MM.1S (cell line): Measurements from ENCODE around the gene DNASE1L3.

Source experiments
- DNase-seq: peaks from one replicate; pipeline ENCODE4 v3.0.0-alpha.2; 2015
- H2AFZ ChIP-seq: fragments of 300-600 bp; sonication (generic); 2 replicates; pipeline ENCODE4 v1.6.0; 2016; ENCODE audit warnings: antibody characterized with exemption, low read length
- H3F3A ChIP-seq: fragments of 300-600 bp; sonication (generic); 2 replicates; pipeline ENCODE4 v1.6.1; 2016; ENCODE audit warnings: mild to moderate bottlenecking, antibody characterized with exemption, low read length, moderate library complexity, mixed read lengths; ENCODE audit not compliant: insufficient read depth
- H3K27ac ChIP-seq: fragments of 300-600 bp; sonication (generic); 2 replicates; pipeline ENCODE4 v1.5.1; 2016; ENCODE audit warnings: mild to moderate bottlenecking, low read length
- H3K27me3 ChIP-seq: fragments of 300-600 bp; sonication (generic); replicated peaks from 2 replicates; pipeline ENCODE4 v1.6.0; 2016; ENCODE audit warnings: low read length; ENCODE audit not compliant: insufficient read depth
- H3K36me3 ChIP-seq: fragments of 300-600 bp; sonication (generic); replicated peaks from 2 replicates; pipeline ENCODE4 v1.6.1; 2016; ENCODE audit warnings: mild to moderate bottlenecking, low read length, mixed read lengths; ENCODE audit not compliant: insufficient read depth
- H3K4me1 ChIP-seq: fragments of 300-600 bp; sonication (generic); 2 replicates; pipeline ENCODE4 v1.6.1; 2016; ENCODE audit warnings: low read length, mixed read lengths
- H3K4me2 ChIP-seq: fragments of 300-600 bp; sonication (generic); 2 replicates; pipeline ENCODE4 v1.6.0; 2016; ENCODE audit warnings: low read depth, low read length
- H3K4me3 ChIP-seq: fragments of 300-600 bp; sonication (generic); 2 replicates; pipeline ENCODE4 v1.5.1; 2016; ENCODE audit warnings: low read length, mixed read lengths
- H3K79me2 ChIP-seq: fragments of 300-600 bp; sonication (generic); 2 replicates; pipeline ENCODE4 v1.6.1; 2016; ENCODE audit warnings: mixed run types, low read length, mixed read lengths
- H3K9ac ChIP-seq: fragments of 300-600 bp; sonication (generic); 2 replicates; pipeline ENCODE4 v1.6.1; 2016; ENCODE audit warnings: low read length, mixed read lengths
- H3K9me2 ChIP-seq: fragments of 300-600 bp; sonication (generic); replicated peaks from 2 replicates; pipeline ENCODE4 v1.6.1; 2016; ENCODE audit warnings: mild to moderate bottlenecking, low read length, mixed read lengths; ENCODE audit not compliant: insufficient read depth
- H3K9me3 ChIP-seq: fragments of 300-600 bp; sonication (generic); replicated peaks from 2 replicates; pipeline ENCODE4 v1.6.1; 2016; ENCODE audit warnings: mild to moderate bottlenecking, low read length, mixed read lengths; ENCODE audit not compliant: insufficient read depth
- H4K20me1 ChIP-seq: fragments of 300-600 bp; sonication (generic); 2 replicates; pipeline ENCODE4 v1.6.1; 2016; ENCODE audit warnings: mild to moderate bottlenecking, low read length, moderate library complexity, mixed read lengths; ENCODE audit not compliant: insufficient read depth
- CTCF ChIP-seq: fragments of 300-600 bp; sonication (generic); IDR thresholded peaks from 2 replicates; pipeline ENCODE4 v1.5.1; 2016; ENCODE audit warnings: antibody characterized with exemption, low read length, mixed read lengths
- EZH2 ChIP-seq: fragments of 300-600 bp; sonication (generic); optimal IDR thresholded peaks from 2 replicates; pipeline ENCODE3; 2017; ENCODE audit warnings: low read depth, mild to moderate bottlenecking, antibody characterized with exemption, low read length, mixed read lengths
- EZH2phosphoT487 ChIP-seq: fragments of 300-600 bp; sonication (generic); IDR thresholded peaks from 2 replicates; pipeline ENCODE4 v1.6.1; 2018; ENCODE audit warnings: antibody characterized with exemption, low read length

Gene DNASE1L3

DNA sequence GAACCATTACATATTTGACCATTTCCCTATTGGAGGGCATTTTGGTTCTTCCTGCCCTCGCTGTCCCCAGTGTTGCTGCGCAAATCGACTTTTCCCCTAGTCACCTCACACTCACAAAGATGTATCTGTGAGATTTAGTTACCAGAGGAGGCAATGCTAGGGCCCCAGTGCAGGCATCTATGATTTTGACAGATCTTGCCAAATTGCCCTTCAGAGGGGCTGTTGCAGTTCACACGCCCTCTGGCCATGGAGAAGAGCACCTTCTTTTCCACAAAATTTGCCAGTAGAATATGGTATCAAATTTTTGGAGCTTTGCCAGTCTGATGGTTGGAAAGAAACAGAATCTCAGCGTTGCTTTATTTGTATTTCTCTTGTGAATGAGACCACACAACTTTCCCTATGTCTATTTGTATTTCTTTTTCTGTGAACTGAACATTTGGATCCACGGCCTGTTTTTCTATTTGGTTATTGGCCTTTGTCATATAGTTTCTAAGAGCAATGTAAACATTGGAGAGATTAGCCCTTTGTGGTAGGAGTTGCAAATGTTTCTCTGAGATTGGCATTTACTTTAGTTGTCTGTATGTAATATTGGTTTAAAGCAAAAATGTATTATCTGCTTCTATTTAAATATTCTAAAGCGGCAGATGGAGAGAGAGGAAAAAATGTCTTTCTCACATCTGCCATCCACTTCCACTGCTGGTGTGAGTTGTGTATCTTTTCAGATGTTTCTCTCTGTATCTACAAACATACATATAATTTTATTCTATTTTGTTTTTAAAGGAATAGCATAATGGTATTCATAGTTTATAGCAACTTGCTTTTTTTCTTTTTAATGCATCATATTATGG lies 66.1 kb downstream of the DNASE1L3 start:
- H3K27ac ChIP-seq: no peak overlapping the region
- no peaks in the 10 kb centered on the region for H3K79me2 ChIP-seq
- no peaks in the 10 kb centered on the region for H3K36me3 ChIP-seq
- no peak overlapping the region for H2AFZ ChIP-seq
- H3K9me3 ChIP-seq: no peaks in the 10 kb centered on the region
- no peaks in the 10 kb centered on the region for H3F3A ChIP-seq
- H3K9me2 ChIP-seq: no peaks in the 10 kb centered on the region
- no peaks in the 10 kb centered on the region for H3K27me3 ChIP-seq
- no peak overlapping the region for H3K4me3 ChIP-seq
- TF ChIP-seq EZH2 (no peak), EZH2phosphoT487 (no peak), CTCF (no peak)
- H4K20me1 ChIP-seq: no peaks in the 10 kb centered on the region
- DNase-seq: no peak
- no peak overlapping the region for H3K9ac ChIP-seq
- H3K4me2 ChIP-seq: no peak overlapping the region
- no peaks in the 10 kb centered on the region for H3K4me1 ChIP-seq

- H2AFZ ChIP-seq: no peak overlapping the region
- peaks cover 6% of the 10 kb centered on the region; the same call in 1 of the 2 replicates for H3K4me1 ChIP-seq
- no peaks in the 10 kb centered on the region for H3F3A ChIP-seq
- no peak for TF ChIP-seq EZH2phosphoT487
- no peak for TF ChIP-seq EZH2
- no peak for TF ChIP-seq CTCF
- no peaks in the 10 kb centered on the region for H3K79me2 ChIP-seq
- H3K4me2 ChIP-seq: no peak overlapping the region
- no peaks in the 10 kb centered on the region for H3K9me3 ChIP-seq
- H3K27ac ChIP-seq: no peak overlapping the region
- H3K9ac ChIP-seq: no peak overlapping the region
- H3K9me2 ChIP-seq: no peaks in the 10 kb centered on the region
- no peak for DNase-seq
- H3K27me3 ChIP-seq: no peaks in the 10 kb centered on the region
- H3K4me3 ChIP-seq: no peak overlapping the region
- no peaks in the 10 kb centered on the region for H4K20me1 ChIP-seq
- no peaks in the 10 kb centered on the region for H3K36me3 ChIP-seq
Observed at GRCh38 chr3:58143417-58144055, 67.2 kb downstream of the DNASE1L3 start.
